HepG2 (cell line): ENCODE data around the gene SMIM45.

Experiments used
- ATAC-seq: fragments of 200-7000 bp; cut with Tn5 transposase; 3 replicates; pipeline ENCODE4 v1.9.1; 2020; ENCODE audit warnings: mild to moderate bottlenecking, moderate library complexity
- BruUV-seq: library from RNA; stranded (reverse); fragments of 400-500 nt; replicated peaks from 2 replicates; lab custom pipeline; 2021; lab: Mats Ljungman, UMichigan
- CTCF ChIA-PET: fragments of 300-600 bp; formaldehyde crosslinking; extraction: SDS; loops from one replicate; lab custom pipeline; 2021; ENCODE audit warnings: low total read pairs, inconsistent platforms, low intra/inter-chr PET ratio; lab: Yijun Ruan, JAX
- POLR2A ChIA-PET: fragments of 350-600 bp; sonication (Branson Sonifier 250); formaldehyde crosslinking; loops from one replicate; lab custom pipeline; 2020; ENCODE audit warnings: antibody characterized with exemption, inconsistent platforms; lab: Yijun Ruan, JAX
- DNase-seq: peaks from one replicate; pipeline ENCODE4 v3.0.0-alpha.2; 2015; ENCODE audit warnings: low spot score
- FAIRE-seq: peaks from 3 replicates; lab custom pipeline; 2011; peaks lifted over from hg19 to GRCh38; lab: Jason Lieb, UNC
- H2AFZ ChIP-seq: one replicate; pipeline ENCODE4 v1.6.1; 2011; ENCODE audit warnings: low read length, inconsistent platforms
- H3K27ac ChIP-seq: fragments of 300-600 bp; 3 replicates; pipeline ENCODE4 v1.8.0; 2011; ENCODE audit warnings: mixed run types, mild to moderate bottlenecking, mixed read lengths, low read length, inconsistent platforms; ENCODE audit not compliant: insufficient read depth; ENCODE audit errors: extremely low read length
- H3K27me3 ChIP-seq, 2 experiments: fragments of 200-600 bp in 1 of 2; 2 replicates in 1 of 2; 3 replicates in 1 of 2; pipeline versions ENCODE4 v1.6.0 to v1.8.0; 2011; ENCODE audit warnings: low read length in 2 of 2, mild to moderate bottlenecking in 2 of 2, moderate library complexity in 2 of 2, inconsistent platforms in 1 of 2; ENCODE audit not compliant: insufficient read depth in 2 of 2, control insufficient read depth in 1 of 2
- H3K36me3 ChIP-seq, 2 experiments: fragments of 200-600 bp in 1 of 2; replicated peaks in 1 of 2; 2 replicates in 1 of 2; 3 replicates in 1 of 2; pipeline versions ENCODE4 v1.5.1 to v1.8.0; 2011; ENCODE audit warnings: low read length in 2 of 2, inconsistent platforms in 1 of 2; ENCODE audit not compliant: insufficient read depth in 2 of 2, control insufficient read depth in 1 of 2
- H3K4me1 ChIP-seq: 2 replicates; pipeline ENCODE4 v1.5.1; 2012; ENCODE audit warnings: low read length, inconsistent platforms; ENCODE audit not compliant: insufficient read depth
- H3K4me2 ChIP-seq: 2 replicates; pipeline ENCODE4 v1.6.0; 2011; ENCODE audit warnings: low read depth, low read length, inconsistent platforms
- H3K4me3 ChIP-seq, 3 experiments: fragments of 200-600 bp in 1 of 3; sonication (generic), shearing (Covaris generic) in 1 of 3; replicated peaks in 1 of 3; 2 replicates each; pipeline ENCODE4 v1.5.1; 2011 to 2016; ENCODE audit warnings: low read length in 3 of 3, inconsistent platforms in 2 of 3, low read depth in 2 of 3, mild to moderate bottlenecking in 2 of 3, control low read depth in 1 of 3, mixed read lengths in 1 of 3; ENCODE audit not compliant: insufficient read depth in 1 of 3
- H3K79me2 ChIP-seq: one replicate; pipeline ENCODE4 v1.6.1; 2011; ENCODE audit warnings: low read length, inconsistent platforms; ENCODE audit not compliant: insufficient read depth
- H3K9ac ChIP-seq: 2 replicates; pipeline ENCODE4 v1.6.0; 2011; ENCODE audit warnings: mild to moderate bottlenecking, low read depth, low read length, inconsistent platforms; ENCODE audit not compliant: insufficient read depth
- H3K9me3 ChIP-seq: 2 replicates; pipeline ENCODE4 v1.5.1; 2012; ENCODE audit warnings: mild to moderate bottlenecking, low read length
- H4K20me1 ChIP-seq: 2 replicates; pipeline ENCODE4 v1.6.0; 2011; ENCODE audit warnings: inconsistent platforms, mild to moderate bottlenecking, low read length, moderate library complexity; ENCODE audit not compliant: insufficient read depth
- AGO1 ChIP-seq: fragments of 200-400 bp; formaldehyde crosslinking; IDR thresholded peaks from 2 replicates; pipeline ENCODE4 v1.6.1; 2017; ENCODE audit warnings: mild to moderate bottlenecking, low read depth, low read length, moderate library complexity; ENCODE audit not compliant: poor library complexity, severe bottlenecking
- ARHGAP35 ChIP-seq: sonication (generic); formaldehyde crosslinking; IDR thresholded peaks from 2 replicates; pipeline ENCODE4 v1.9.0; 2022; ENCODE audit warnings: mild to moderate bottlenecking, inconsistent platforms, moderate library complexity, missing genetic modification reagents, borderline replicate concordance
- KAT8 ChIP-seq: IDR thresholded peaks from 2 replicates; pipeline ENCODE4 v1.6.1; 2016; ENCODE audit warnings: missing genetic modification reagents, missing compliant biosample characterization
- PHB2 ChIP-seq: fragments of 450-650 bp; IDR thresholded peaks from 2 replicates; pipeline ENCODE4 v1.6.1; 2018; ENCODE audit not compliant: partially characterized antibody
- ZNF121 ChIP-seq: sonication (generic); formaldehyde crosslinking; IDR thresholded peaks from 2 replicates; pipeline ENCODE4 v1.5.0; 2020; ENCODE audit warnings: mild to moderate bottlenecking, missing genetic modification reagents
- ZNF839 ChIP-seq: sonication (generic); formaldehyde crosslinking; IDR thresholded peaks from 2 replicates; pipeline ENCODE4 v1.4.0; 2020; ENCODE audit warnings: missing genetic modification reagents, mild to moderate bottlenecking, borderline replicate concordance
- WGBS: methylation state at CpG from one replicate; pipeline ENCODE4 v1.1.6; 2017; ENCODE audit warnings: low lambda C conversion rate; 5-methylcytosine and 5-hydroxymethylcytosine counted together
- in situ Hi-C: cut with HindIII; loops from 2 replicates; pipeline ENCODE4 v1.10.0; 2017; ENCODE audit warnings: low pct_unique_long_range_greater_than_20kb; ENCODE audit not compliant: extremely low pct_ligation_motif_present
- intact Hi-C: fragments of 100-400 bp; cut with micrococcal nuclease; formaldehyde crosslinking; loops from one replicate; pipeline ENCODE4 v1.10.0; 2022; ENCODE audit not compliant: unreplicated experiment
- TF ChIP-seq, protein P1 (sequence below): sonication (generic); formaldehyde crosslinking; IDR thresholded peaks from 2 replicates; pipeline ENCODE4 v1.5.0; 2020; ENCODE audit warnings: mild to moderate bottlenecking, missing genetic modification reagents

Gene SMIM45

DNA sequence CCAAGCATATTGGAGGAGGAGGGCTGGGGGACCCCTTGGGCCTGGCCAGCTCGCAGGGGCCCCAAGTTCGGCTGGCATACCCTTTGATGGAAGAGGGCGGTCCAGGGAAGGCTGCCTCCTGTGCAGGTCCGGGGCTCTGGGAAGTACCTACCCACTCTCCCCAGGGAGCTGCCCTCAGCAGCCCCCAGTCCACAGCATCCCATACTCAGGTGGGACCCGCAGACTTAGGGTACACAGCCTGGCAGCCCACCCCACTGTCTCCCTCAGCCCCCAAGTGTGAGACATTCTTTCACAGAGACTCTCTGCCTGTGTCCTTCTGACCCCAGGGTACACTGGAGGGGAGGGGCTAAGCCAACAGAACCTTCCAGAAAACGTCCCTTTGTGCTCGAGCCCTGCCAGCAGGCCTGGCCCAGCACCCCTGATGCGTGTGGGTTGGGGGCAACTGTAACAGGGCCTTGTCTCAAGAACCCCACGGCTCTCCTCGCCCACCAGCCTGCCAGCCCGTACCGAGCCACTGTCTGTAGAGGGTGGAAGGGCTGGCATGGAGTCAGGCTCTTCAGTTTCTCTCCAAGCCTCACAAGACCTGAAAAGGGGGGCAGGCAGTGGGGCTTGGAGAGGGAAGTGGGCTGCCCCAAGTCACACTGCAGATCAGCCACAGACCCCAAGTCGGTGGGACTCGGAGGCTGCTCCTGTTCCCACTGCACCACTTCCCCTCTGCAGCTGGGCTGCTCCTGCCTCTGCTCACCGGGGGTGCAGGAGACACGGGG, 18.4 kb upstream of the SMIM45 start (continued):
- TF ChIP-seq KAT8 (no peak), ARHGAP35 (CRISPR knock-in tag) (no peak), AGO1 (peak; percentile 10), ZNF839 (no peak)
- TF ChIP-seq, protein P1, sequence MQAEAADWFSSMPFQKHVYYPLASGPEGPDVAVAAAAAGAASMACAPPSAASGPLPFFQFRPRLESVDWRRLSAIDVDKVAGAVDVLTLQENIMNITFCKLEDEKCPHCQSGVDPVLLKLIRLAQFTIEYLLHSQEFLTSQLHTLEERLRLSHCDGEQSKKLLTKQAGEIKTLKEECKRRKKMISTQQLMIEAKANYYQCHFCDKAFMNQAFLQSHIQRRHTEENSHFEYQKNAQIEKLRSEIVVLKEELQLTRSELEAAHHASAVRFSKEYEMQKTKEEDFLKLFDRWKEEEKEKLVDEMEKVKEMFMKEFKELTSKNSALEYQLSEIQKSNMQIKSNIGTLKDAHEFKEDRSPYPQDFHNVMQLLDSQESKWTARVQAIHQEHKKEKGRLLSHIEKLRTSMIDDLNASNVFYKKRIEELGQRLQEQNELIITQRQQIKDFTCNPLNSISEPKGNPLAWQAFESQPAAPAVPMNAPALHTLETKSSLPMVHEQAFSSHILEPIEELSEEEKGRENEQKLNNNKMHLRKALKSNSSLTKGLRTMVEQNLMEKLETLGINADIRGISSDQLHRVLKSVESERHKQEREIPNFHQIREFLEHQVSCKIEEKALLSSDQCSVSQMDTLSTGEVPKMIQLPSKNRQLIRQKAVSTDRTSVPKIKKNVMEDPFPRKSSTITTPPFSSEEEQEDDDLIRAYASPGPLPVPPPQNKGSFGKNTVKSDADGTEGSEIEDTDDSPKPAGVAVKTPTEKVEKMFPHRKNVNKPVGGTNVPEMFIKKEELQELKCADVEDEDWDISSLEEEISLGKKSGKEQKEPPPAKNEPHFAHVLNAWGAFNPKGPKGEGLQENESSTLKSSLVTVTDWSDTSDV (CRISPR knock-in tag), result no peak

DNA sequence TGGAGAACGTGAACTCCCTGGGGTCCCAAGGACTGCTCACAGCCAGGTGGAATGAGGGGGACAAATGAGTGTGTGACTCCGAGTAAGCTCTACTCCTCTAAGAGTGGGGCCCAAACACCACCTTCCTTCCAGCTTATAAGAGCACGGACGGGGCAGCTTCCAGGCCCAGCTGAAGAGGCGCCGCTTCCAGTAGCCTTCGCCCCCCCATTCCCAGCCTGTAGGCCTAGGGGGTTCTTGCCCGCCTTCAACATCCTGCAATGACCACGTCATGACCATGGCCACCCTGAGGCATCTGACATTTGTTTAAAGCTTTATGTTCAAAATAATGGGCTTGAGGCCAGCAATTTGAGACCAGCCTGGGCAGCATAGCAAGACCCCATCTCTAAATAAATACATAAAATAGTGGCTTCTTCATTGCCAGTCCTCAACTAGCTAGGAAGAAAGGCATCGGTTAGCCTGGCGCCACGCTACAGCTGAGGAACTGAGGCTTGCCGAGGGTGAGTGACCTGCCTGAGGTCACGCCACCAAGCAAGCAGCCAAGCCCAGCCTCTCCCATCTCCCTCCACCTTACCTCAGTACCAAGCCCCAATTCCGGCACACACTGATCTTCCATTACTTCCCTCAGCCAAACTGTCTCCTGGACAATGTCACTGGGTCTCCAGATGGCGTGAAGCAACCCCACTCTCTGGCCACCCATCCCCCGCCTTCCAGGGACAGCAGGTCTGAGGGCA, 17.5 kb upstream of the SMIM45 start:
- H3K9ac ChIP-seq, result no peak overlapping the region
- H3K27me3 ChIP-seq, result no peaks in the 10 kb centered on the region
- H4K20me1 ChIP-seq, result no peaks in the 10 kb centered on the region
- FAIRE-seq, result no peak
- no peaks in the 10 kb centered on the region for H3K4me1 ChIP-seq
- no peaks in the 10 kb centered on the region for H3K9me3 ChIP-seq
- CTCF ChIA-PET, result no interaction called here
- ATAC-seq, result no peak
- no peak overlapping the region for H3K4me2 ChIP-seq
- H3K79me2 ChIP-seq, result no peaks in the 10 kb centered on the region
- TF ChIP-seq PHB2 (no peak), ZNF121 (peak; percentile 82)
- TF ChIP-seq, all 625 proteins: peak for 1
- WGBS, result 97% methylated on average over 14 of the region's 17 CpGs
- no peak overlapping the region for H3K4me3 ChIP-seq
- POLR2A ChIA-PET, result no interaction called here
- no TSS peak for BruUV-seq
- DNase-seq, result no peak
- no peak overlapping the region for H3K27ac ChIP-seq
- no peak overlapping the region for H2AFZ ChIP-seq
- intact Hi-C loops, result no loop called here
- H3K36me3 ChIP-seq, result peaks cover 6 to 17% of the 10 kb centered on the region in 2 experiments; a peak in 3 of 5 replicates
- in situ Hi-C loops, result no loop called here
